Stimulated activated CD8-positive, alpha-beta memory T cell treated with anti-CD3 and anti-CD28 coated beads, Interleukin-4, amount 100 ng/mL, for 24 hours (primary cell): ENCODE measurements around the gene C1orf50.
A peak's percentile ranks its signal among the peaks of the same experiment; 100 is the strongest.
"Not testable (repeated sequence)": the region's sequence is repeated elsewhere in the genome, so short reads cannot be mapped to it uniquely, and the experiment has no call there.

Experiments used
- DNase-seq: peaks from one replicate; pipeline ENCODE4 v3.0.0-alpha.2; 2020; ENCODE audit warnings: low read depth

C1orf50 gene

GRCh38 chr1:42766741-42767509 lies at the start of gene C1orf50, which contains the start of gene P3H1:
C1orf50 (plus strand) TSS chr1:42767249; CDS start chr1:42767312, 63 bp downstream.
P3H1 (minus strand) TSS chr1:42767028; CDS start chr1:42766971, 57 bp downstream.
- peak; percentile 100 for DNase-seq

- DNase-seq = no peak
Measured at GRCh38 chr1:42720868-42721267, 46.2 kb upstream of the C1orf50 start.

GRCh38 chr1:42721926-42722325 lies 45.1 kb upstream of the C1orf50 start:
- DNase-seq = no peak

GRCh38 chr1:42722403-42722802 lies 44.6 kb upstream of the C1orf50 start:
- DNase-seq = not testable (repeated sequence)

- no peak for DNase-seq
Measured at GRCh38 chr1:42723511-42723910, 43.5 kb upstream of the C1orf50 start.

- DNase-seq = not testable (repeated sequence)
Measured at GRCh38 chr1:42725820-42726219, 41.2 kb upstream of the C1orf50 start.

- DNase-seq = no peak
Measured at GRCh38 chr1:42730002-42730401, 37.0 kb upstream of the C1orf50 start.

- DNase-seq = peak; percentile 23
Measured at GRCh38 chr1:42730988-42731387, 36.1 kb upstream of the C1orf50 start.

- DNase-seq = no peak
Measured at GRCh38 chr1:42731585-42731984, 35.5 kb upstream of the C1orf50 start.

- no peak for DNase-seq
Measured at GRCh38 chr1:42732126-42732680, 34.8 kb upstream of the C1orf50 start.

GRCh38 chr1:42733415-42734200 lies 33.4 kb upstream of the C1orf50 start:
- no peak for DNase-seq

- DNase-seq = no peak
Measured at GRCh38 chr1:42734201-42735035, 32.6 kb upstream of the C1orf50 start.

GRCh38 chr1:42735056-42735455 lies 32.0 kb upstream of the C1orf50 start:
- DNase-seq = no peak

- no peak for DNase-seq
Measured at GRCh38 chr1:42735477-42736105, 31.5 kb upstream of the C1orf50 start.

- no peak for DNase-seq
Measured at GRCh38 chr1:42736152-42736551, 30.9 kb upstream of the C1orf50 start.

- no peak for DNase-seq
Measured at GRCh38 chr1:42736571-42737200, 30.4 kb upstream of the C1orf50 start.

- no peak for DNase-seq
Measured at GRCh38 chr1:42737257-42737656, 29.8 kb upstream of the C1orf50 start.

- no peak for DNase-seq
Measured at GRCh38 chr1:42737986-42738677, 28.9 kb upstream of the C1orf50 start.

- DNase-seq = no peak
Measured at GRCh38 chr1:42738678-42739226, 28.3 kb upstream of the C1orf50 start.
